Calu3 (cell line): ENCODE results near the gene TGM2. TPM values are rescaled to one million over a fixed set of nuclear protein-coding genes. Genes with fewer than 3 reads are reported as not detected.

ENCODE experiments used
- BruUV-seq: library from RNA; stranded (reverse); fragments of 400-500 nt; replicated peaks from 2 replicates; lab custom pipeline; 2021; lab: Mats Ljungman, UMichigan
- CTCF ChIA-PET: fragments of 300-600 bp; sonication (Branson Sonifier 250); formaldehyde crosslinking; loops from one replicate; lab custom pipeline; 2022; ENCODE audit warnings: antibody characterized with exemption; lab: Charles Lee
- DNase-seq: peaks from one replicate; pipeline ENCODE4 v3.0.0; 2022
- H3K27ac Mint-ChIP-seq: one replicate; pipeline ENCODE4 v1.8.0; 2022; ENCODE audit warnings: mixed read lengths; ENCODE audit not compliant: unreplicated experiment
- H3K27me3 Mint-ChIP-seq: one replicate; pipeline ENCODE4 v1.8.0; 2022; ENCODE audit warnings: mixed read lengths; ENCODE audit not compliant: unreplicated experiment
- H3K36me3 Mint-ChIP-seq: one replicate; pipeline ENCODE4 v1.8.0; 2022; ENCODE audit warnings: mild to moderate bottlenecking, moderate library complexity, mixed read lengths; ENCODE audit not compliant: insufficient read depth, unreplicated experiment
- H3K4me1 Mint-ChIP-seq: one replicate; pipeline ENCODE4 v1.8.0; 2022; ENCODE audit warnings: mild to moderate bottlenecking, low read depth, mixed read lengths; ENCODE audit not compliant: unreplicated experiment
- H3K4me3 Mint-ChIP-seq: one replicate; pipeline ENCODE4 v1.8.0; 2022; ENCODE audit warnings: mild to moderate bottlenecking, low read depth, moderate library complexity, mixed read lengths; ENCODE audit not compliant: unreplicated experiment
- H3K9me3 Mint-ChIP-seq: one replicate; pipeline ENCODE4 v1.8.0; 2022; ENCODE audit warnings: low read depth, mixed read lengths; ENCODE audit not compliant: unreplicated experiment
- CTCF ChIP-seq: fragments of 200-600 bp; IDR thresholded peaks from one replicate; pipeline ENCODE4 v1.8.0; 2022; ENCODE audit warnings: antibody characterized with exemption; ENCODE audit not compliant: unreplicated experiment
- intact Hi-C: fragments of 100-400 bp; cut with micrococcal nuclease; formaldehyde crosslinking; loops from one replicate; pipeline ENCODE4 v1.10.0; 2022; ENCODE audit not compliant: unreplicated experiment
- total RNA-seq: library from RNA; stranded (reverse); gene quantifications from 2 replicates; pipeline ENCODE4 v1.2.3, GENCODE V29; 2022

Gene TGM2
- total RNA-seq, 1 experiment from 2014 or later = 311 TPM

- no peak for DNase-seq
- Mint-ChIP-seq H3K9me3 (peaks cover 4% of the 10 kb centered on the region), H3K4me3 (no peak overlapping the region), H3K27ac (no peak overlapping the region), H3K27me3 (no peaks in the 10 kb centered on the region), H3K36me3 (no peaks in the 10 kb centered on the region), H3K4me1 (no peaks in the 10 kb centered on the region)
- no TSS peak for BruUV-seq
- CTCF ChIA-PET = no interaction called here
- no peak for TF ChIP-seq CTCF
- intact Hi-C loops = no loop called here
Observed at GRCh38 chr20:38205001-38205400, 39.9 kb upstream of the TGM2 start.

GRCh38 chr20:38203981-38204357 is 38.9 kb upstream of the TGM2 start:
- no peak for TF ChIP-seq CTCF
- CTCF ChIA-PET = interaction anchor here (1.4 kb wide), 1 partner anchor 14 kb away, joined by 3 read pairs; no protein-coding TSS in a partner anchor
- intact Hi-C loops = no loop called here
- Mint-ChIP-seq H3K27ac (no peak overlapping the region), H3K4me3 (no peak overlapping the region), H3K4me1 (no peaks in the 10 kb centered on the region), H3K27me3 (no peaks in the 10 kb centered on the region), H3K9me3 (peaks cover 4% of the 10 kb centered on the region), H3K36me3 (no peaks in the 10 kb centered on the region)
- BruUV-seq = no TSS peak
- no peak for DNase-seq

GRCh38 chr20:38203337-38203980 is 38.4 kb upstream of the TGM2 start:
- DNase-seq = no peak
- TF ChIP-seq CTCF = no peak
- Mint-ChIP-seq H3K4me3 (no peak overlapping the region), H3K27me3 (no peaks in the 10 kb centered on the region), H3K36me3 (no peaks in the 10 kb centered on the region), H3K4me1 (no peaks in the 10 kb centered on the region), H3K9me3 (peaks cover 4% of the 10 kb centered on the region), H3K27ac (no peak overlapping the region)
- CTCF ChIA-PET = interaction anchor here (1.4 kb wide), 1 partner anchor 14 kb away, joined by 3 read pairs; no protein-coding TSS in a partner anchor
- BruUV-seq = no TSS peak
- intact Hi-C loops = no loop called here

GRCh38 chr20:38202982-38203293 is 37.9 kb upstream of the TGM2 start:
- intact Hi-C loops = no loop called here
- no peak overlapping the region for H3K27ac Mint-ChIP-seq
- no peak for TF ChIP-seq CTCF
- no peak overlapping the region for H3K4me3 Mint-ChIP-seq
- H3K27me3 Mint-ChIP-seq = no peaks in the 10 kb centered on the region
- H3K4me1 Mint-ChIP-seq = no peaks in the 10 kb centered on the region
- H3K9me3 Mint-ChIP-seq = peaks cover 4% of the 10 kb centered on the region
- no peaks in the 10 kb centered on the region for H3K36me3 Mint-ChIP-seq
- BruUV-seq = no TSS peak
- no peak for DNase-seq
- CTCF ChIA-PET = interaction anchor here (1.4 kb wide), 1 partner anchor 15 kb away, joined by 3 read pairs; no protein-coding TSS in a partner anchor
